Immature natural killer cell (primary cell): ENCODE measurements around the gene RXRB. TPM values are rescaled to one million over a fixed set of nuclear protein-coding genes. Genes with fewer than 3 reads are reported as not detected.

Experiments
- DNase-seq, 3 donors: peaks; one replicate each; pipeline ENCODE4 v3.0.0; 2022; ENCODE audit warnings: mixed read lengths in 1 of 3
- H3K27ac Mint-ChIP-seq, 6 donors: one replicate each; pipeline ENCODE4 v1.8.0; 2020; ENCODE audit warnings: mixed read lengths in 6 of 6, mild to moderate bottlenecking in 5 of 6, inconsistent platforms in 4 of 6, moderate library complexity in 3 of 6
- H3K27me3 Mint-ChIP-seq, 3 donors: one replicate each; pipeline ENCODE4 v1.8.0; 2020 to 2021; ENCODE audit warnings: low read depth in 3 of 3, mild to moderate bottlenecking in 3 of 3, mixed read lengths in 3 of 3, moderate library complexity in 3 of 3, inconsistent platforms in 1 of 3
- H3K36me3 Mint-ChIP-seq, 3 donors: one replicate each; pipeline ENCODE4 v1.8.0; 2020; ENCODE audit warnings: mixed read lengths in 3 of 3, inconsistent platforms in 2 of 3, mild to moderate bottlenecking in 2 of 3
- H3K4me1 Mint-ChIP-seq, 2 donors: one replicate each; pipeline ENCODE4 v1.8.0; 2020; ENCODE audit warnings: inconsistent platforms in 2 of 2, mild to moderate bottlenecking in 2 of 2, mixed read lengths in 2 of 2, moderate library complexity in 1 of 2
- H3K4me3 Mint-ChIP-seq, 5 donors: one replicate each; pipeline ENCODE4 v1.8.0; 2020; ENCODE audit warnings: mild to moderate bottlenecking in 5 of 5, mixed read lengths in 5 of 5, inconsistent platforms in 3 of 5, moderate library complexity in 3 of 5
- H3K9me3 Mint-ChIP-seq, 6 donors: one replicate each; pipeline ENCODE4 v1.8.0; 2020; ENCODE audit warnings: mild to moderate bottlenecking in 6 of 6, mixed read lengths in 6 of 6, inconsistent platforms in 4 of 6, moderate library complexity in 3 of 6
- polyA plus RNA-seq, 3 donors: library from polyadenylated mRNA; unstranded; fragments of 300-500 nt; fragmentation: Illumina TruSeq; gene quantifications; one replicate each; pipeline ENCODE4 v1.2.3, GENCODE V29; 2021

RXRB gene
- polyA plus RNA-seq, 3 donors from 2014 or later, result 6.0 to 11.8 (median 6.9) TPM

DNA sequence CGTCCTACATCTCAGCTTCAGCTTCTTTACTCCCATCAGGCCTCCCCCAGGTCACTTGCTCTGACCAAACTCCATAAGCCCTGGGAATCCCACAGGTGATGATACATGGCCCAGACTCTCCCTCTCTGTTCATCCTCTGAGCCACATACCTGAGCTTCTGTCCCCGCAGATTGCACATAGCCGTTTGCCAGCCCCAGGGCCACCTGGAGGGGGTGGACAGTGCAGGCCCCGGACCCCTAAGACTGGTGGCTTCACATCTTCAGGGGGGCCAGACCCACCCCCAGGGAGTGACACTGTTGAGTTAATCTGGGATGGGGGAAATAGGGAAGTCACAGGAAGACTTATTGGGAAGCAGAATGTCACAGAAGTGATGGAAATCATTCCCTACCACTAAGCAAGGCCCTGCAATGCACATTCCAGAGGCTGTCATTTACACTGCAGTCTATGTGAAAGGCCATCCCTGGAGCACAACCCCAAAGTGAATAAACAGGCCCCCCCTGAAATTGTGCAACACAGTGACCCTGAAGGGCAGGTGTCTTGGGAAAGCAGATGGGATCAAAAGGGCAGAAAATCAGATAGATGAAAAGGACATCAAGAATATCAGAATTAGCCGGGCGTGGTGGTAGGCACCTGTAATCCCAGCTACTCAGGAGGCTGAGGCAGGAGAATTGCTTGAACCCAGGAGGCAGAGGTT, 2.2 kb downstream of the RXRB start:
- Mint-ChIP-seq H3K36me3 (peaks cover 27 to 46% (median 28%) of the 10 kb centered on the region in 3 donors), H3K4me3 (peak overlapping the region; percentile 63 to 100 (median 90)), H3K27me3 (peaks cover 10 to 16% (median 11%) of the 10 kb centered on the region in 3 donors), H3K9me3 (no peaks in the 10 kb centered on the region), H3K27ac (peak overlapping the region; percentile 59 to 97 (median 82)), H3K4me1 (peaks cover 59 to 69% of the 10 kb centered on the region in 2 donors)
- no peak for DNase-seq

DNA sequence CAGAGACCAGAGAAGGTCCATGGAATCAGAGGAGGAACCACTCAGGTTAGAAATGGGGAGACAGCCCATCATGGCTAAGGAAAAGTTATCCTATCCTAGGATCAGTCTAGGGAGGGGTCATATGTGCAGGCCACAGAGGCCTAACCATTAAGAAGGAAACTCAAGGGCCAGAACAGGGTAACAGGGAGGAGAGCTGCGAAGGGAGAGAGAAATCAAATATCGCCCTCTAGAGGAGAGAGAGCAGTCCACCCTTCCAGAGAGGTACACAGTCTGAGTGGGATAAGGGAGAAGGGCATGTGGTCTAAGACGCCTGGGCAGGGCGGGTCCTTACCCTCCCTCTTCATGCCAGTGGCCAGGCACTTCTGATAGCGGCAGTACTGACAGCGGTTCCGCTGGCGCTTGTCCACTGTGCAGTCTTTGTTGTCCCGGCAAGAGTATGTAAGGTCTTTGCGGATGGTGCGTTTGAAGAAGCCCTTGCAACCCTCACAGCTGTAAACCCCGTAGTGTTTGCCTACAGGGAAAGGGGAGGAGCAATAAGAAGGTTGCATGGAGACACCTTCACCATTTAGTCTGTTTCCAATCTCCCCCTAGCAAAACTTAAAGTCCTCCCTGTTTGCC, 2.9 kb downstream of the RXRB start:
- Mint-ChIP-seq H3K4me3 (peak overlapping the region; percentile 48 to 70 (median 65)), H3K27ac (peak overlapping the region; percentile 52 to 97 (median 71)), H3K4me1 (peaks cover 56 to 67% of the 10 kb centered on the region in 2 donors), H3K9me3 (no peaks in the 10 kb centered on the region), H3K36me3 (peaks cover 21 to 38% (median 28%) of the 10 kb centered on the region in 3 donors), H3K27me3 (peaks cover 10 to 16% (median 11%) of the 10 kb centered on the region in 3 donors)
- DNase-seq, result peak; percentile 52 to 57 (median 53)

DNA sequence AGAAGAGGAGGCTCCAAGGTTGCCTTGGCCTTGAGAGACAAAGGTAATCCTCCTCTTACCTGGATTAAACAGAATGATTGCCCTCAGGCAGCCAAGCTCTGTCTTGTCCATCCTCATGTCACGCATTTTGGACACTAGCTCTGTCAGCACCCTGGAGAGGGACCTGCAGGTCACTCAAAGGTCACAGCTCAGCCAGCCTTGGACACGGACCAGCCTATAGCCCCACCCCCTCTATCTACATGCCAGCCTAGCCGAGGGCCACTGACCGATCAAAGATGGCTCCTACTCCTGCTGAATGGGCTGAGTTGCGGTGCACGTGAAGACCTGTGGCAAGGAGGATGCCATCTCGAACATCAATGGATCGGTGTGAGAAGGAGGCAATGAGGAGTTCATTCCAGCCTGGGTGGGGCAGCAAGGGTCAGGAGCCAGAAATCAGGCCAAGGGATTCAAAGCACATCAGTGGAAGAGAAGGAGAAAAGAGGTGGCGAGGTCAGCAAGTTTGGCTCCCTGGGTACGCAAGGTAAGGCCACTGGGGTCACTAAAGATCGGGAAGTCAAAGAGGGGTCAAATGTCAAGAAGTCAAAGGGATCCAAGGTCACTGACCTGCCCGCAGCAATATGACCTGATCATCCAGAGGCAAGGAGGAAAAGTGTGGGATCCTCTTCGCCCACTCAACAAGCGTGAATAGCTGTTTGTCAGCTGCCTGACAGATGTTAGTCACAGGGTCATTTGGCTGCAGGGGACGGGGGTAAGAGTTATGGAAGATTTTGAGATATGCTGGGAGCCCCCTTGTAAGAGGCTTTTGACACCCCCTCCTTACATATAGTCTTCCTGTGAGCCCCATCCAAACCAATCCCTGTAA, 4.9 kb downstream of the RXRB start:
- H3K4me3 Mint-ChIP-seq, result no peak overlapping the region
- H3K27me3 Mint-ChIP-seq, result peaks cover 9 to 21% (median 10%) of the 10 kb centered on the region in 3 donors
- H3K9me3 Mint-ChIP-seq, result no peaks in the 10 kb centered on the region
- peaks cover 21 to 26% (median 22%) of the 10 kb centered on the region in 3 donors for H3K36me3 Mint-ChIP-seq
- H3K4me1 Mint-ChIP-seq, result peaks cover 40 to 50% of the 10 kb centered on the region in 2 donors
- peak overlapping the region in 1 of 6 donors; percentile 3 for H3K27ac Mint-ChIP-seq
- no peak for DNase-seq

DNA sequence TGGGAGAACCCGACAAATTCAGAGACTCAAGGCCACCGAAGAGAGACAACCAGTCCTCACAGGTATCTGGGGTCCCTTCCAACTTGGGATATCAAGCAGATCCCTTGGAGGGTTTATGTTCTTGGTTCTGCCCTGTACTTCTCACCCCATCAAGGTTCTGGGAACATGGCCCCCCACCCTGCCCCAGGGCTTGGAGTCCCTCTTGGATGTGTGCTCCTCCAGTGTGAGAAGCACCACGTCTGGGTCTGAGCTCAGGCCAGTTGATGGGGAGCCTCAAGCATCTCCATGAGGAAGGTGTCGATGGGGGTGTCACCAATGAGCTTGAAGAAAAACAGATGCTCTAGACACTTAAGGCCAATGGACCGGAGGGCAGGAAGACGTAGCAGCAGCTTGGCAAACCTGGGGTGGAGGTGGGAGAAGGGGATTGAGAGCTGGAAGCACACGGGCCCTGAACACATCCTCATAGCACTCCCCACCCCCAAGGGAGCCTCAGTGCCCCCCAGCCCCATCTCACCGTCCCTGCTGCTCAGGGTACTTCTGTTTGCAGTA, 6.0 kb downstream of the RXRB start:
- Mint-ChIP-seq H3K4me3 (no peak overlapping the region), H3K36me3 (peaks cover 20 to 26% (median 25%) of the 10 kb centered on the region in 3 donors), H3K9me3 (peaks cover 0 to 1% (median 0%) of the 10 kb centered on the region in 6 donors), H3K27me3 (peaks cover 4 to 17% (median 8%) of the 10 kb centered on the region in 3 donors), H3K27ac (peak overlapping the region in 3 of 6 donors; percentile 51 to 76 (median 64)), H3K4me1 (peaks cover 36 to 45% of the 10 kb centered on the region in 2 donors)
- DNase-seq, result no peak

DNA sequence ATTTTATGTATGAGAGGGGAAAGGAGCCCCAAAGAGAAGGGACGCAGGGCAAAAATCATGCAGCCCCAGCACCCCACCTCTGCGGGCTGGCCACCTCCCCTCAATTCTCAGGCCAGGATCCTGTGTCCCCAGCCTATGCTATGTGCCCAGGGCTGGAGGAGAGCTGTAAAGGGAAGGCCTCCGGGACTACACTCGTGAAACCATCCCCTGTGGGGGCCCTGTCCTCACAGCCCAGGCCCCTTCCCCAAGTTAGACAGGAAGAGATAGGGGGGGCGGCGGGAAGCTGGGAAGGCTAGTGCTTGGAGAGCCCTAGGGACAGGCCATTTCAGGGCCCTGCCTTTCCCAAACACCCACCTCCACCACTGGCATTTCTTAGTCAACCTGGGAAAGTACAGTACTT, 6.8 kb downstream of the RXRB start:
- Mint-ChIP-seq H3K9me3 (peaks cover 0 to 1% (median 0%) of the 10 kb centered on the region in 6 donors), H3K4me1 (peaks cover 28 to 36% of the 10 kb centered on the region in 2 donors), H3K4me3 (peak overlapping the region; percentile 14 to 63 (median 52)), H3K27ac (peak overlapping the region in 1 of 6 donors; percentile 29), H3K27me3 (peaks cover 1 to 15% (median 11%) of the 10 kb centered on the region in 3 donors), H3K36me3 (peaks cover 20 to 26% (median 25%) of the 10 kb centered on the region in 3 donors)
- DNase-seq, result no peak

DNA sequence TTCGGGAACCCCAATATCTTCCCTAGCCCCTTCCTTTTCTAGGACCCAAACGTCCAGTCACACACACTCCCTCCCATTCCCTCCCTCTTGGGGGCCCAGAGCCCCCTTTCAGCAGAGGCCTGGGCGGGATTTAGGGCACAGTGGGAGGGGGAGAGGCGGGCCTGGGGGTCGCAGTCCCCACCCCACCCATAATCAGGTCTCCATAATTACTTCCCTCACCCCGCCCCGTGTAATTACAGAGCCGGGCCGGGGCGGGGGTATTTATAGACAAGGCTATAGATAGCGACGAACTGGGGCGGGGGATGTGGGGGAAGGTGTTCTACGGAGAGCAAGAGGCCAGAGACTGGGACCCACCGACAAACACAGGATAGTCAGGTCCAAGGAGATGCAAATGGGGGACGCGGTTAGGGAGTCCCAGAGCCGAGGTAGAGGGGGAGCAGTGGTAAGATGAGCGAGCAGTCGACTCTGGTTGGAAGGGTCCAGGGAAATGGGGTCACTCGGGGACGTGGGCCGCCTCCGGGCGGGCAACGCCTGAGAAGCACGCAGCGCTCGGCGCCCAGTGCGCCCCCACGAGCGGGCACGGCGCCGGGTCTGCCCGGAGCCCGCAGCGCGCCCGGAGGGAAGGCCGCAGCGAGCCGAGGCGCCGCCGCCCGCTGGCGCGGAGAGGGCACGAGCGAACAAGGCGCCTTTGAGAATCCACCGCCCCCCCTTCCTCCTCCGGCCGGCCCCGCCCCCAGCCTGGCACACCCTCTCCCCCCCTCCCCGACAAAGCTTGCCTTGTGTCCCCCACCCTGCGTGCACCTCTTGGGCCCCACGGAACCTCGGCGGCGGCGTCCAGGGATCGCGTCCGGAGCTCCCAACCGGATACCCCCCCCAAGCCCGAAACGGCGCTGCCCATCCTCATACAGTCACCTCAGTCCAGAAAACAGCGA, 7.5 kb downstream of the RXRB start:
- peaks cover 0 to 1% (median 0%) of the 10 kb centered on the region in 6 donors for H3K9me3 Mint-ChIP-seq

DNA sequence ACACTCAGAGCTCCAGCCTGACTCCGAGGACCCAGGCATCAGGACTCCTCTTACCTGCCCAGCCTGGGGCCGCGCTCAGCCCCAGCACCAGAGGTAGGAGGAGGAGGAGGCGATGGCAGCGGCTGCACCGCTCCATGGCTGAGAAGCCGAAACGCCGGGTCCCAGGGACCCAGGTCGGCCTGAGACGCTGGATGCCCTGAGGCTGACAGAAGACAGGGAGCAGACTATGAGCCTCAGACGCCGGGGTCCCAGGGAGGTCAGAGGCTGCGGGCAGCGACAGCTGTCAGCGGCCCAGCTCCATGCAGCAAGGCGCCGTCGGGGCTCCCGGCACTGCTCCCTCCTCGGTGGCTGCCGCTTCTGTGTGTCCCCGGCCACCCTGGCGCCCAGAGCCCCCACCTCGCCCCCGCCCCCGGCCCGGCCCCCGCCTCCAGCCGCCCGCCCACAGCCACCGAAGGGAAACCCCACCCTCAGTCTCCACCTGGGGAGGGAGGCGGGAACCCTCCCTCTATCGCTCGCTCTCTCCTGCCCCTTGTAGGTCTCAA, 8.3 kb downstream of the RXRB start, which contains the start of gene COL11A2:
TSS of gene COL11A2 (minus strand) at position 363 of the 542 bp plus-strand sequence. CDS start at position 136, 227 bp downstream.
- H3K36me3 Mint-ChIP-seq, result peaks cover 20 to 35% (median 23%) of the 10 kb centered on the region in 3 donors
- no peak for DNase-seq
- peak within 1 kb of the TSS; percentile 79 to 89 (median 80) for H3K4me3 Mint-ChIP-seq
- H3K27me3 Mint-ChIP-seq, result peaks cover 1 to 18% (median 11%) of the 10 kb centered on the region in 3 donors
- peaks cover 0 to 1% (median 0%) of the 10 kb centered on the region in 6 donors for H3K9me3 Mint-ChIP-seq
- H3K4me1 Mint-ChIP-seq, result peaks cover 14 to 22% of the 10 kb centered on the region in 2 donors
- peak within 1 kb of the TSS in 5 of 6 donors; percentile 29 to 63 (median 47) for H3K27ac Mint-ChIP-seq

More for the DNA sequence above, 7.5 kb downstream of the RXRB start:
- DNase-seq, result peak in 1 of 3 donors; percentile 27
- H3K27ac Mint-ChIP-seq, result peak overlapping the region in 5 of 6 donors; percentile 29 to 63 (median 47)
- peaks cover 1 to 18% (median 12%) of the 10 kb centered on the region in 3 donors for H3K27me3 Mint-ChIP-seq
- peak overlapping the region; percentile 79 to 89 (median 80) for H3K4me3 Mint-ChIP-seq
- H3K36me3 Mint-ChIP-seq, result peaks cover 20 to 29% (median 26%) of the 10 kb centered on the region in 3 donors
- peaks cover 22 to 29% of the 10 kb centered on the region in 2 donors for H3K4me1 Mint-ChIP-seq

DNA sequence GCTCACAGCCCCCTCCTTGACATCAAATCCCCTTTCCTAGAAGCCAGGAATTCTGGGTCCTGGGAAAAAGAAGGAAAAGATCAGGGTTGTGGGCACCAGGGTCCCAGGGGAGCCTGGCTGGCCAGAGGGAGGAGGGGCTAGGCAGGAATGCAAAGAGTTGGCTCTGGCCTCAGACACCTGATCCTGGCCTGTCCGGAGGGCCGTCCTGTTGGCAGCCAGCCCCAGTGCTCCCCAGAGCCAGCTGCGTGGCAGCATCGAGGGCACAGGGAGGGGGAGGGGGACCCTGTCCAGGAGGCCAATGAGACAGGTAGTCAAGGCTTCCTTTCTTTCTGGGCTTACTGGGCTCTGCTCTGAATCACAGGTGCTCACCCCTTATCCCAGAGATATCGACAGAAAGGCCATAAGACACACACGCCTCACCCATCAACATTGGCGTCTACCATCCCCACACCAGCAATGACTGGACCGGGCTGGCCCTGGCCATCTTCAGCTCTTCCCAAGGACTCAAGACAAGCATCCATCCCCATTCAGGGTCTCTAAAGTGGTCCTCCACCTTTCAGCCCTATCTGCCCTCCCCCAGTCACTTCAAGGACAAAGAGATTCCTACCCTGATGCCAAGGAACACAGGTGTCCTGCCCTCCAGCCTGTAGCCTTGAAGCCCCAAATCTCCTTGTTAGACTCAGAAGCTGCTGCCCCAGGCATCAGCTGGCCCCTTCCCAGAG, 8.9 kb downstream of the RXRB start:
- H3K4me1 Mint-ChIP-seq, result peaks cover 13 to 15% of the 10 kb centered on the region in 2 donors
- peak overlapping the region in 3 of 5 donors; percentile 24 to 79 (median 58) for H3K4me3 Mint-ChIP-seq
- peaks cover 19 to 33% (median 21%) of the 10 kb centered on the region in 3 donors for H3K36me3 Mint-ChIP-seq
- DNase-seq, result no peak
- H3K27ac Mint-ChIP-seq, result no peak overlapping the region
- H3K9me3 Mint-ChIP-seq, result peaks cover 0 to 1% (median 0%) of the 10 kb centered on the region in 6 donors
- H3K27me3 Mint-ChIP-seq, result peaks cover 1 to 18% (median 15%) of the 10 kb centered on the region in 3 donors

DNA sequence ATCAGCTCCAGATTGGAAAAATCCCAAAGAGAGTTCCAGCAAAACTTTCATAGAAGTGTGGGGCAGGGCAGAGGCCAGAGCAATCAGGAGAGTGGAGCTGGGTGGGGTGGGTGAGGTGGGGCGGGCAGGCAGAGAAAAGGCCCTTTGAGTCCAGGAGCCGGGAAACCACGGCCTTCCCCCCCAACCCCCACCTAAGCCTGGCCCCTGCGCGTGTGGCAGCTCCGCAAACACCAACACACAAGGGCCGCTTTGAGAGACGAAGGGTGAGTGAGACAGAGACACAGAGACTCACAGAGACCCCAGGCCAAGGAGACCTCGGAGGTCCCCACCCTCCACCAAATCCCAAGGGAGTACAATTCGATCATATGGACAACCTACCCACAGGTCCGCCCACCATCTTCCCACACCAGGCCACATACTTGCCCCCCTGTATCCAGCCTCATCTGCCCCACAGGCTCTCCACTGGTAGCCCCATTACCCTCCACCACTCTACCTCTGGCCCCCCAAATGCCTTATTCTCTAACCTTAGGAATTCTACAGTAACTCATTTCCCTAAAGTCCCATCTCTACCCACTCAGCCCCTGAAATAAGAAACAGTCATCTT, 9.9 kb downstream of the RXRB start:
- peak overlapping the region in 1 of 5 donors; percentile 37 for H3K4me3 Mint-ChIP-seq
- peaks cover 1 to 16% (median 14%) of the 10 kb centered on the region in 3 donors for H3K27me3 Mint-ChIP-seq
- peaks cover 0 to 1% (median 0%) of the 10 kb centered on the region in 6 donors for H3K9me3 Mint-ChIP-seq
- no peak overlapping the region for H3K27ac Mint-ChIP-seq
- DNase-seq, result no peak
- peaks cover 10 to 26% (median 13%) of the 10 kb centered on the region in 3 donors for H3K36me3 Mint-ChIP-seq
- peaks cover 12 to 13% of the 10 kb centered on the region in 2 donors for H3K4me1 Mint-ChIP-seq

DNA sequence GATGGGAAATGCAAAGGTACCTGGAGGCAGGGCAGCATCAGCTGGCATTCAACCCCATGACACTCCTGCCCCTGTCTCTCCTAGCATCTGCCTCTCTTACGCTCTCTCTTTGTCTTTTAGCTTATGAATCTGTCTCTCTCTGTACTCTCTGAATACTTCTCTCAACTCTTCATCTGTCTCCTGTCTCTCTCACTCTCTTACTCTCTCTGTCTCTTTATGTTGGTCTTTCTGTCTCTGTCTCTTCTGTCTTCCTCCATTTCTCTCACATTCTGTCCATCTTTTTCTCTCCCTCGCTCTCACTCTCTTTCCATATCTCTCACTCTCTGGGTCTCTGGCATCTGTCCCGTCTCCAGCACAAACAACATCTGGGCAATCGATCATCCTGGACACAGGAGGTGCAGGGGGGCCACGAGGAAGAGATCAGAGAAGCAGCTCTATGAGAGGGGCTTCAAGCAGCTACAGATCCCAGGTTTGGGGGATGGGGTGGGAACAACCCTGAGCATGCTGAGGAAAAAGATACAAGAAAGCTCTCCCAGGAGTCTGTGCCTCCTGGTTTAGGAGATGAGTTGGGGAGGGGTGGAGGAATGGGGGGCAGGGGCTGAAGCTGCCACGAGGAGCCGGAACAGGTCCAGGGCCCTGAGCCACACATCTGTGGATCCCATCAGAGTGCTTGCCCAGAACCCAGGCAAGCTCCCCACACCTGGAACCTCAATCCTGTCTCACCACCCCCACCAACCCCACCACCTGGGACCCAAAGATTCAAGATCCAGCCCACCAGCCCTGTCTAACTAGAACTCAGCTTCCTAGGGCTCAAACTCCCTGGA, 10.6 kb downstream of the RXRB start:
- Mint-ChIP-seq H3K27me3 (peaks cover 1 to 16% (median 14%) of the 10 kb centered on the region in 3 donors), H3K4me1 (peaks cover 9 to 13% of the 10 kb centered on the region in 2 donors), H3K4me3 (peak overlapping the region in 1 of 5 donors; percentile 37), H3K36me3 (peaks cover 5 to 20% (median 5%) of the 10 kb centered on the region in 3 donors), H3K9me3 (peaks cover 0 to 1% (median 0%) of the 10 kb centered on the region in 6 donors), H3K27ac (no peak overlapping the region)
- DNase-seq, result no peak
